Measurements from ENCODE around the gene ABAT.

The ABAT gene

GRCh38 chr16:8674413-8675022 is at the start of gene ABAT:
Gene ABAT, plus strand, starts transcription at chr16:8674617. Its CDS starts 61,123 bp downstream, at chr16:8735740.
- DNase-seq: peak; percentile 76 to 77

GRCh38 chr16:8625491-8626087 is 48.8 kb upstream of the ABAT start:
- no peak for DNase-seq

GRCh38 chr16:8626946-8627345 is 47.5 kb upstream of the ABAT start:
- no peak for DNase-seq

- no peak for DNase-seq
These were observed 47.0 kb upstream of the ABAT start for GRCh38 chr16:8627456-8627855.

- no peak for DNase-seq
These were observed 45.3 kb upstream of the ABAT start for GRCh38 chr16:8628981-8629725.

- no peak for DNase-seq
These were observed 44.0 kb upstream of the ABAT start for GRCh38 chr16:8630255-8630953.

- no peak for DNase-seq
These were observed 43.0 kb upstream of the ABAT start for GRCh38 chr16:8631373-8631772.

- DNase-seq: no peak
These were observed 42.5 kb upstream of the ABAT start for GRCh38 chr16:8631818-8632465.

GRCh38 chr16:8632675-8633182 is 41.7 kb upstream of the ABAT start:
- DNase-seq: peak; percentile 88 to 90

GRCh38 chr16:8634991-8635736 is 39.3 kb upstream of the ABAT start:
- no peak for DNase-seq

GRCh38 chr16:8639694-8640093 is 34.7 kb upstream of the ABAT start:
- DNase-seq: no peak

GRCh38 chr16:8641671-8642070 is 32.7 kb upstream of the ABAT start:
- no peak for DNase-seq

GRCh38 chr16:8642146-8642545 is 32.3 kb upstream of the ABAT start:
- no peak for DNase-seq

- peak; percentile 36 to 53 for DNase-seq
These were observed 29.9 kb upstream of the ABAT start for GRCh38 chr16:8644211-8645140.

GRCh38 chr16:8645141-8645521 is 29.3 kb upstream of the ABAT start:
- DNase-seq: no peak

- DNase-seq: no peak
These were observed 28.6 kb upstream of the ABAT start for GRCh38 chr16:8645831-8646230.

- DNase-seq: no peak
These were observed 27.9 kb upstream of the ABAT start for GRCh38 chr16:8646326-8647053.

- no peak for DNase-seq
These were observed 26.6 kb upstream of the ABAT start for GRCh38 chr16:8647721-8648318.

GRCh38 chr16:8648877-8649276 is 25.5 kb upstream of the ABAT start:
- no peak for DNase-seq
